Frontal cortex (tissue), 4 donors: Measurements from ENCODE around the gene QRICH1. TPM values are rescaled to one million over a fixed set of nuclear protein-coding genes. Genes with fewer than 3 reads are reported as not detected.

Source experiments
- DNase-seq, 2 donors: peaks; one replicate each; pipeline ENCODE4 v3.0.0; 2012; ENCODE audit warnings: low spot score in 2 of 2
- FAIRE-seq: peaks from 2 replicates; lab custom pipeline; 2012; peaks lifted over from hg19 to GRCh38; lab: Jason Lieb, UNC
- total RNA-seq: library from RNA; depleted of rRNA; stranded (reverse); fragments of >200 nt; gene quantifications from one replicate; pipeline ENCODE4 v1.2.3, GENCODE V29; 2014
- donor health status: control.
- donor health status: control.
- donor health status: control.

QRICH1 gene
- total RNA-seq, 1 donor from 2014 or later = 148 TPM

- DNase-seq = no peak
- no peak for FAIRE-seq
Measured at GRCh38 chr3:49006408-49007067, 87.3 kb downstream of the QRICH1 start.

- FAIRE-seq = no peak
Measured at GRCh38 chr3:49005998-49006397, 87.9 kb downstream of the QRICH1 start.

GRCh38 chr3:49005303-49005680 lies 88.6 kb downstream of the QRICH1 start:
- no peak for FAIRE-seq
- DNase-seq = no peak

More at GRCh38 chr3:49005998-49006397, 87.9 kb downstream of the QRICH1 start:
- no peak for DNase-seq

GRCh38 chr3:49004352-49005302 lies 89.2 kb downstream of the QRICH1 start:
- FAIRE-seq (no peak), DNase-seq (no peak)

GRCh38 chr3:49001155-49001554 lies 92.7 kb downstream of the QRICH1 start:
- DNase-seq (no peak), FAIRE-seq (no peak)

GRCh38 chr3:48999085-48999858 lies 94.6 kb downstream of the QRICH1 start:
- FAIRE-seq (no peak), DNase-seq (no peak)

GRCh38 chr3:48997714-48998637 lies 95.9 kb downstream of the QRICH1 start:
- DNase-seq (peak; percentile 25 to 66), FAIRE-seq (no peak)

- no peak for FAIRE-seq
Measured at GRCh38 chr3:48997102-48997635, 96.7 kb downstream of the QRICH1 start.

GRCh38 chr3:48996640-48997039 lies 97.2 kb downstream of the QRICH1 start:
- FAIRE-seq (no peak), DNase-seq (no peak)

More at GRCh38 chr3:48997102-48997635, 96.7 kb downstream of the QRICH1 start:
- DNase-seq = peak in 1 of 2 donors; percentile 16

- DNase-seq (no peak), FAIRE-seq (no peak)
Measured at GRCh38 chr3:48993834-48994233, 100.0 kb downstream of the QRICH1 start.

GRCh38 chr3:48991851-48992545 lies 101.9 kb downstream of the QRICH1 start:
- DNase-seq (peak; percentile 4 to 7), FAIRE-seq (no peak)

- FAIRE-seq (no peak), DNase-seq (peak; percentile 32 to 41)
Measured at GRCh38 chr3:48990636-48991469, 103.0 kb downstream of the QRICH1 start.

- DNase-seq = peak; percentile 83 to 86
- no peak for FAIRE-seq
Measured at GRCh38 chr3:48989796-48990635, 103.9 kb downstream of the QRICH1 start, which contains the start of gene P4HTM. TSS of gene P4HTM (plus strand) at chr3:48990241. CDS start at chr3:48990257, 16 bp downstream.

- no peak for FAIRE-seq
- DNase-seq = no peak
Measured at GRCh38 chr3:48989126-48989795, 104.6 kb downstream of the QRICH1 start.

- DNase-seq = no peak
- no peak for FAIRE-seq
Measured at GRCh38 chr3:48985831-48986376, 108.0 kb downstream of the QRICH1 start.

GRCh38 chr3:48984663-48985062 lies 109.2 kb downstream of the QRICH1 start:
- DNase-seq = no peak
- no peak for FAIRE-seq
